Keratinocyte (primary cell): ENCODE measurements around the gene KIFAP3.

ENCODE experiments used
- CTCF ChIP-seq, 3 experiments: IDR thresholded peaks in 1 of 3; conservative IDR thresholded peaks in 1 of 3; optimal IDR thresholded peaks in 1 of 3; 2 replicates in 2 of 3; 3 replicates in 1 of 3; pipeline versions ENCODE3 to v1.5.1; 2011; ENCODE audit warnings: low read length in 3 of 3, mild to moderate bottlenecking in 3 of 3, moderate library complexity in 2 of 3, control low read depth in 1 of 3, inconsistent platforms in 1 of 3; ENCODE audit not compliant: insufficient read depth in 2 of 3; ENCODE audit errors: extremely low read depth in 1 of 3
- EZH2 ChIP-seq: IDR thresholded peaks from one replicate; pipeline ENCODE4 v1.6.1; 2012; ENCODE audit warnings: inconsistent platforms, mild to moderate bottlenecking, low read length, moderate library complexity

DNA sequence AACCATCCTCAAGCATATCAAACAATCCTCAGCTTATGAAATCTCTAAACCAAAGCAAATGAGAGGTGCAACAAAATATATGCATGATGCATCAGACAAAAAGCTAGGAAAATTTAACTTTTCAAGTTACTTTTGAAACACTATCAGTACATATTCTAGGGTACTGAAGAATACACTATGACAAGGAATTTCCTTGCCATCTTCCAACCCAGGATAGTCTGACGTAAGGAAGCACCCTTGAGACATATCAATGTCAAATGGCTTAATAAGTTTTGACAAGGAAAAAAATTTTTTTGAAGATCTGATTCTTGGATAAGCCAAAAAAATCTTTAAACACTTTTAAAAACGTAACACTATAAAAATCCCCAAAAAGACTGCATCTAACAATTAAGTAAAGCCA lies 64.9 kb downstream of the KIFAP3 start:
- no peak for TF ChIP-seq CTCF (optimal IDR thresholded peaks at IDR 0.05 in 1 of 3, IDR thresholded peaks at IDR 0.05 in 1 of 3, conservative IDR thresholded peaks at IDR 0.05 in 1 of 3; ENCODE audit: extremely low read depth in 1 of 3, insufficient read depth in 2 of 3, low read length in 3 of 3)
- no peak for TF ChIP-seq EZH2
